ENCODE results near the gene VPS37D.
"Not testable (repeated sequence)": the region's sequence is repeated elsewhere in the genome, so short reads cannot be mapped to it uniquely, and the experiment has no call there.

Gene VPS37D

DNA sequence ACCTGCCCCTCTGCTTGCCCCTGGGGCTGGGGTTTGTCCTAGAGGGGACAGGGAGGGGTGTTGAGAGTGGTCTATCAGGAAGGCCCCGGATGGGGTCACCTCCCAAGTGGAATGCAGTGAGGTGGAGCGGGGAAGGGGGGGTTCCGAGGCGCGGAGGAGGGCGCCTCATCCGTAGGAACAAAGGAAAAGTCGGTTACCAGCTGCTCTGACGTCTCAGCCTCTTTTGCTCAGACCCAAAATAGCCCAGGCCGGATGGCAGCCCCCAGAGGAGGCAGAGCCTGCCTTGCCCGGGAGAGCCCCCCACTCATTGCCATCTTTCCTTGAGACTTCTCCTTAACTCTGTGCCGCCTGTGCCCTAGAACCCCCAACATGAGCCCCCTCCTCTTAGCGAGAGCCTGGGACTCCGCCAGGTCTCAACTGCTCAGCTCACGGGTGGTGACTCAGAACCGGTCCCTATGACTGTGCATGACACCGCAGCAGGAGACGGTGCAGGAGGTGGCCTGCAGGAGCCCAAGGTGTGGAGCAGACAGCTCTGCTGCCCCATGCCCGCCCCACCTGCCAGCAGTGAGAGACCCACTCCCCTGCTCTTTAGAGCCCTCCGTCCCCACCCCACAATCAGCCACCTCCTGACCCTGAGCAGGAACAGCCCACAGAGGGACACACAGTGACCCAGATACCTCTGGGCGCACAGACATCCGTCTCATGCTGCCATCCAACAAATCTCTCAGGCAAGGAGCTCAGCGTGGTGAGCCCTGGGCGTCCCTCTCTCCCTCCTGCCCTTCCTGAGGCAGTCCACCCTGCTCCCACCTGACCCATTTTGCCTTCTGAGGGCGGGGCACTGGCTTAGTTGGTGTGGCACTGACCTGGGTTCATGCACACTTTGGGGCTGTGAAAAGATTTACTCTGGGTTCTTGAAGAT lies 38.8 kb downstream of the VPS37D start:
- DNase-seq, result peak in 1 of 2 experiments; percentile 39

DNA sequence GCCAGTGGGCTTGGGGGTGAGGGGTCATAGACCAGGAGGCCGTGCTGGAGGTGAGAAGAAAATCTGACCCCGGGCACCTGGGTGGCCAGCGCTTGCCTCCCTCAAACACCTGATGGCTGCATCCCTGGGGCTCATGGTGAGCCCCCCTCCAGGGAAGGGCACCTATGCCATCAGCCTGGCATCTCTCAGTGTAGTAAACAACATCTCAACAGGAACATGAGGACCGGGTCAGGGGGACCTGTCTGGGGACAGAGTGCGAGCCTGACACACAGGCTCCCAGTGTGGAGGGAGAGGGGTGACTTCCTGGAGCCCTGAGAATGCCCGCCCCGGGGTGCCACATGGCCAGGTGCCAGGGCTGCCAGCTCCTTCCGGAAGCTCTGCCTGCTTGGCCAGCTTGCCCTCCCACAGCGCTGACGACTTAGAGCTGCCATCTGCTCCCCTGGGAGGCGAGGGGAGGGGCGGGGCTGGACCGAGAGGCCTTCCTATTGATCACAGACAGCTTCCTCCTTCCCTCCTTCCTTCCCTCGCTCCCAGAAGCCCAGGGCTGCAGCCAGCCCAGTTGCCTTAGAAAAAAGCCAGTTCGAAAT lies 39.5 kb downstream of the VPS37D start:
- peak; percentile 89 to 95 for DNase-seq

DNA sequence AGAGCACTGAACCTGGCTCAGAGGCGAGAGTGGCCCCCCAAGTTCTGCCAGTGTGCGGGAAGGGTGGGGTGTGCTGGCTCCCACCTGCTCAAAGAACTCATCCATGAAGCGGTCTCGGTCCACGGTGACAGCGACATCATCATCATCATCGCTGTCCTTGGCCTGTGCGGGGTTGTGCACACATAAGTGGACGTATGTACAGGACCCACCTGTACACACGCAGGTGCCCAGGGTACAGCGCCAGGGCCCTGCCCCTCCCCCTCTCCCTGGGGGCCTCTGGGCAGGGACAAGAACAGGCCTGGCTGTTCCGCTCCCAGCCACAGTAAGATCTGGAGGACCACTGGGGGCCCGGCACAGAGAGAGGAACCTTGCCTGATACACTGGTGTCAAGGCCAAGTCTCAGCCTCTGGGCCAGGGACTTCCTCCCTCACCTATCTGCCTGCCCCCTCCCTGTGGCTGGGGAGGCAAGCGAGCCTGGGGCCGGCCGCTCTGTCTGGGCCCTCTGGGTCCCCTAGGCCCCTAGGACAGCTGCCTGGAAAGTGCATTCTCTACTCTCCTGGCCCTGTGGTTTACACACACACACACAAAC lies 41.4 kb downstream of the VPS37D start:
- DNase-seq, result no peak

DNA sequence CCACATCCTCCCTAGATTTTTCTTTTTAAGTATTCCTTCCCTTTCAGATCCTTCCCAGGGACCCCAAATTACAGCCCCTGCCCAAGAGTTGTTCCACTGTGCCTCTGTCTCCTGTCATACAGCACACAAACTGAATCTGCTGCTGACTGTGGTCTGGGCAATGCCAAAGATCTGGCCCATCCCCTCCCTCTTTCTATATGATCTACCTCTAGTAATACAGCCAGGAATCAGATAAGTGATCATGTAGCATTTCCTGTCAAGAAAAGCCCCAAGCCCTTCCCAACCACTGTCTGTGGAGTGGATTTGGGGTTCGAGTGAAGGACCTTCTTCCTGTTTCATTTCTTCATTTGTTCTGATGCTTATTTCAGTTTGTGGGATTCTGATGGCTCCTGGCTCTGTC lies 45.1 kb downstream of the VPS37D start:
- DNase-seq, result no peak

DNA sequence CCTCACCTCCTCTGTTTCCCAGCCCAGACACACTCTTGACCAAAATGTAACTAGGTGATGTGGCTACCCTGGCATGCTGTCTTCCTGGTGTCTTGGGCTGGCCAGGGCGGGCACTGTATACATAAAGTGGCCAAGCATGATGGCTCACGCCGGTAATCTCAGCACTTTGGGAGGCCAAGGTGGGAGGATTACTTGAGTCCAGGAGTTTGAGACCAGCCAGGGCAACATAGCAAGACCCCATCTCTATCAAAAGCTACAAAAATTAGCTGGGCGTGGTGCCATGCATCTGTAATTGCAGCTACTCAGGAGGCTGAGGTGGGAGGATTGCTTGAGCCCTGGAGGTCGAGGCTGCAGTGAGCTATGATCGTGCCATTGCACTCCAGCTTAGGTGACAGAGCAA lies 45.7 kb downstream of the VPS37D start:
- DNase-seq, result not testable (repeated sequence)

DNA sequence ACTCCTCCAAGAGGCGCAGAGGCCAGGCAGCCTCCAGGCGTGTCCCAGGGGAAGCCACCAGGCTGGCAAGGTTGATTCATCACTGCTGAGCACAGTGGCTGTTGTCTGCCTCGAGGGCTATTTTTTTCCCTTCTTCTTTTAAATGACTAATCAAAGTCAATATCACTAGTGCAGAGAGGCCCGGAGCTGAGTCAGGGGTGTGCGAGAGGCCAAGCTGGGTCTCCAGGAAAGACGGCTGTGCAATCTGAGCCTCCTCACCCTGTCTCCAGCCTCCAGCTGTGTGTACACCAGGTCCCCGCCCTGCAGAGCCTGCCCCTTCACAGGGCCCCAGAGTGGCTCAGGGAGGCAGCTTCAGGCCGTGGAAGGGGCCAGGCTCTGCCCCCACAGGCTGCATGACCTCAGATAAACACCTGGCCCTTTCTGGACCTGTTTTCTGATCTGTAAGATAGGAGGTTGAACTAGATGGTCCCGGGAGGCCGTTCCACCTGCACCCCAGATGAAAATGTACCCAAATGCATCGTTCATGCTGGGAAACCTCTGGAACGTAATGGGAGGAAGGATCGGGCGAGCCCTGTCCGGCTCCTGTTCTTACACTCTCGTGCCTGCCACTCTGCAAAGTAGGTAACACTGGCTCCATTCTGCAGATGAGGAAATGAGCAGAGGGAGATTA lies 48.2 kb downstream of the VPS37D start:
- DNase-seq, result peak; percentile 42 to 62

DNA sequence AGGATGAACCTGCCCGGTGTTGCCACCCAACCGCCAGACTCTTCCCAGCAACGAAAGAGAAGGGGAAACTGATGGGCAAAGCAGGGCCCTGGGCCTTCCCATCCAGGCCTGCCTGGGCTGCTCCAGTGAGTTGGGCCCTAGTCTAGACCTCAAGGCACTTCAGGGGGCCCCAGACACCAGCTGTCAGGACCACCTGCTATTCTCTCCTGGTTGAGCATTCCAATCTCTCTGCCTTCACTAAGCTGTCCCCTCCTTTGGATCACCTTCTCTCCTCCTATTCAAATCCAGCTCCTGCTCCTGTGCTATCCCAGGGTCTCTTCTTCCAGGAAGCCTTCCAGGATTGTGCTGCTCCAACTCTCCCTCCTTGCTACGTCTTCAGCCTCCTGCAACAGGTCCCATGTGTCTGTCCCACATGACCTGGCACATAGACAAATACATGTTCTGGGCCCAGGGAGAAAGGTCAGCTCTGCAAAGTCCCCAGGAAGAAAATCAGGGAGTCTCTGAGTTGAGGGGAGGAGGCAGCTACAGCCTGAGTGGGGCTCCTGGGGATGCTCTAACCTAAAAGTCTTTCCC lies 48.8 kb downstream of the VPS37D start:
- DNase-seq, result no peak

DNA sequence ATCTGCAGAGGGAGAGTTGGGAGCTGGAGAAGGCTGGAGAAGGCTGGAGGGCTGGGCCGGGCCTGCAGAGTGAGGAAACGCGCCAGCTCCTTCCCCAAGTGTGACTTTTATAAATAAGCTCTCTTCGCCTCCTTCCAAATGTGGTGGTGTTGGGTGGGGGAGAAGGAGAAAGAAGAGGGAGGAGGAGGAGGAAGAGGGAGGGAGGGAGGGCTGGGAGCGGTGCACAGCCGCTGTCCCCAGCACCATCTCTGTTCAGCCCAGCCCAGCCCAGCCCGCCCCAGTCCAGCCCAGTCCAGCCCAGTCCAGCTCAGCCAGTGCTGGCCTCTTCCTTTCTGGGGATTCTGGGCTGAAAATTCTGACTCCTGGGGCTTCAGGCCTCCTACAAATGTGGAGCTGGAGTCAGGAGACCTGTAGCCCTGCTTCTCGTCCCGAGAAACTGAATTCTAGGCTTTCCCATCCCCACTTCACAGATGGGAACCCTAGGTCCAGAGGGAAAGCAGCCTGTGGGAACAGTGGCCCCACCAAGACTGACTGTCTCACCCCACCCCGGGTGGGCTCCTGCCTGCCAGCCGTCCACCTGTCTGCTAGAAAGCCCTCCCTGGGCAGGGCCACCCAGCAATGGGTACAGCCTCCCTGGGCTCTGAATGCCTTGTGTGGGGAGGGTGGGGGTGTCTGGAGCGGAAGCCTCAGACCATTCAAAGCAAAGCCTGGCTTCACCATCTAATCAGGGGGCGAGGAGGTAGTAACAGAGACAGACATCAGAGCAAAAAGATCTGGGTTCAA lies 49.6 kb downstream of the VPS37D start:
- no peak for DNase-seq

DNA sequence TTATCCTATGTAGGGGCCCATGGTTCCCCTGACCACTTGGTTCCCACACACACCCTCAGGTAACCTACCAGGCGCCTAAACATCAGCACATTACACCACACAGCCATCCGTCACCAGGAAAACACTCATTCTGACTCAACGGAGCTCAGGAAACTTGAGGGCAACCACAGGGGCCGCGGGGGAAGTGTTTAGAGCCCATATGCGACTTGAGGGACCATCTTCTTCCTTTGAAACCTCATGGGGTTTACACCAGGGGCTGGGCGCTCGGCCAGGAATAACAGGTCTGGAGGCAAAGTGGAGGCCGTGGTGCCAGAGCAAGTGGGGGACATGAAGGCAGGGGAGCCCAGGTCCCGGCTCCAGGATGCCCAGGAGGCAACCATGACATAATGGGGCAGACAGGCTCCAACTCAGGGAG lies 50.4 kb downstream of the VPS37D start:
- DNase-seq, result no peak

DNA sequence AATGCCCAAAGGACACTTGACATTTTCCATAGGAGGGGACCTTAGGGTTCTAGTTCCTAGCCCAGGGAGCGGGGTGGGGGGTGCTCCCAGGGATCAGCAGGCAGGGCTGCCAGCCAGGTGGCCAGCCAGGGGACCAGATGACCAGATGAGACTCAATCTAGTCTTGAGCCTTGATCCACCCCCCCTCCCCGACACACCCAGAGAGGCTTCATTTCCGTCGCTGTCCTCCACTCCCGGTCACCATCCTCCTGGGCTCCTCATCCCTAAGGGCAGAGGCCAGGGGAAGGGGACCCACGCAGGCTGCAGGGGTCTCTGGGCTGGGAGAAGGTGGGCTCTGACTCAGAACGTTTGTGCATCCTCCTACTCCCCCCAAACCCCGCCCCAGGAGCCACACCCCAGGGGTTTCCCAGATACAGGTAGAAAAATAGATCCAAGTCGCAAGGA lies 50.8 kb downstream of the VPS37D start:
- no peak for DNase-seq

DNA sequence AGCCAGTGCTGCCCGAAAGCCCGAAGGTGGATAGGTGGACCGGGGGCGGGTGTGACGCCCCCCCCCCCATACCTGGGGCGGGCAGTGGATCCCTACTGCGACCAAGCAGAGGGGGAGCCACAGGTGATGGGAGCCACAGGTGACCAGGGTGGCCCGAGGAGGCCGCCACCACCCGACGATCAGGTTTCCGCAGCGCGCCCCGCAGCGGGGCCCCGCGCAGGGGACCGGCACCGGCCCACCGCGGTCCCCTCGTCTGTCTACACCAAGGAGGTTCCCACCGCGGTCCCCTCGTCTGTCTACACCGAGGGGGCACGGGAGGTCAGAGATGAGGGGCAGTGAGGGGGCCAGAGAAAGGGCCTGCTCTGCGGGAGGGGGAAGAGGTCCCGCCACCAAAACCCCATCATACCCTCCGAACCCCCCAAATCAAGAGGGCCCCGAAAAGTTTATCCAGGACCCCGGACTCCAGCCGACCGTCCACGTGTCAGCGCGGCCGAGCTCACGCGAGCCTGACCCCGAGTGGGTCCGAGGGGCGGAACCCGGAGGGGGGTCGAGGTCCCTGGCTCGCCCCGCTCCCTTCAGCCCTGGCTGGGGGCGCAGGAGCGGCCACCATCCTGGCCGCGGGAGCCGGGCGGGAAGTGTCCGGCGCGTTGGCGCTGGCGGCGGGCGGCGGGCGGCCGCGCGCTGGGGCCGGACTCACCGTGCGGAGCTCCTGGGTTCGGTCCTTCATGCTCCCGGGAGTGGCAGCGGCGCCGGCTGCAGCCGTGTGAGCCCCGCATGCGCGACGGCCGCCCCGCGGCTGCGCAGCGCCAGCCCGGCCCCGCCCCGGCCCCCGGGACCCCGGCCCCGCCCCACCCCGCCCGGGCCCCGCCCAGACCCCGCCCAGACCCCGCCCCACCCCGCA lies 51.5 kb downstream of the VPS37D start, which contains the start of gene STX1A:
TSS of gene STX1A (minus strand) at position 765 of the 901 bp plus-strand sequence. CDS start at position 727, 38 bp downstream.
- DNase-seq, result peak; percentile 70 to 73

DNA sequence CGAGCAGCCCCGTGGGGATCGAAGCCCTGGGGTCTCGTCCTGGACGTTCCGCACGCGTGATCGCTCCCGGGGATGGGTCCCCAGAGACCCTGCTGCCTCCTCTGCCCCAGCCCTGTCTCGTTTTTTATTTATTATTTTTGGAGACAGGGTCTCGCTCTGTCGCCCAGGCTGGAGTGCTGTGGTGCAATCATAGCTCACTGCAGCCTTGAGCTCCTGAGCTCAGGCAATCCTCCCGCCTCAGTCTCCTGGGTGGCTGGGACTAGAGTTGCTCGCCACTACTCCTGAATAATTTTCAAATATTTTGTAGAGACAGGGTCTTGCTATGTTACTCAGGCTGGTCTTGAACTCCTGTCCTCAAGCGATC lies 52.2 kb downstream of the VPS37D start:
- DNase-seq, result no peak

DNA sequence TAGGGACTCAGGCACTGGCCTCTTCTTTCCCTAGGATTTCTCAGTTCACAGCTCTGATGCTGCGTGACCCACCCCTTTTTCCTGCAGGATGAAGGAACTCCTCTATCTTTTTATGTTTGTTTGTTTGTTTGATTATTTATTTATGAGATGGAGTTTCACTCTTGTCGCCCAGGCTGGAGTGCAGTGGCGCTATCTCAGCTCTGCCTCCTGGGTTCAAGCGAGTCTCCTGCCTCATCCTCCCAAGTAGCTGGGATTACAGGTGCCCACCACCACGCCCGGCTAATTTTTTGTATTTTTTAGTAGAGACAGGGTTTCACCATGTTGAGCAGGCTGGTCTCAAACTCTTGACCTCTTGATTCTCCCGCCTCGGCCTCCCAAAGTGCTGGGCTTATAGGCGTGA lies 52.8 kb downstream of the VPS37D start:
- DNase-seq, result not testable (repeated sequence)

DNA sequence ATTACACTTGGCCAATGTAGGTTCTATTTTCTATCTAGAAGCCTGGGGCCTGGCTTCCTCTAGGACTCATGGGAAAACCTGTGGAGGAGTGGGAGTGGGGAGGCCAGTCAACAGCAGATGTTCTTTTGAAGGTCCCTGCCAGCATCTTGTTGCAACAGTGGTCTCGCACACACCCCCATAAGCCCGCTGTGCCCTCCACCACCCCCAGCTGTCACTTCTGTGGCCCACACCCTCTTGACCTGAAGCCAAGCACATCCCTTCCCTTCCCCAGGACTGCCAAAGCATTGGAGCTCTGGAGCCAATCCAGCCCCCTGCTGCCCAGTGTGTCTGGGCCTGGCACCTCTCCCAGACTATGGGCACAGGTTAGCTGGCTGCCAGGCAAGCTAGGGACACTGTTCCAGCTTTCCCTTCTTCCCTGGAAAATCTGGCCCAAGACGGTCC lies 53.8 kb downstream of the VPS37D start:
- peak; percentile 87 to 94 for DNase-seq

Data from NCI-H2081 (cell line).